HCT116 (cell line): ENCODE measurements around the gene ADORA2B. TPM values are rescaled to one million over a fixed set of nuclear protein-coding genes. Genes with fewer than 3 reads are reported as not detected.

Experiments
- ATAC-seq: fragments of 200-7000 bp; cut with Tn5 transposase; 2 replicates; pipeline ENCODE4 v1.9.1; 2020; ENCODE audit warnings: mild to moderate bottlenecking, moderate library complexity
- BruUV-seq: library from RNA; stranded (reverse); fragments of 400-500 nt; replicated peaks from 2 replicates; lab custom pipeline; 2021; lab: Mats Ljungman, UMichigan
- CTCF ChIA-PET: fragments of 300-600 bp; sonication (Branson Sonifier 250); formaldehyde crosslinking; loops from one replicate; lab custom pipeline; 2021; ENCODE audit warnings: antibody characterized with exemption; lab: Charles Lee
- POLR2A ChIA-PET: fragments of 300-600, 350-600 bp; sonication (Branson Sonifier 250); formaldehyde crosslinking; loops from one replicate; lab custom pipeline; 2021; ENCODE audit warnings: antibody characterized with exemption; lab: Charles Lee
- RAD21 ChIA-PET, 2 experiments: fragments of 300-600 bp; sonication (Branson Sonifier 250); formaldehyde crosslinking; loops; one replicate each; lab custom pipeline; 2023; ENCODE audit warnings: low total read pairs in 2 of 2; ENCODE audit not compliant: uncharacterized antibody in 2 of 2, unreplicated experiment in 2 of 2, low non-redundant PET in 1 of 2; lab: Charles Lee
- DNase-seq: peaks from one replicate; pipeline ENCODE4 v3.0.0-alpha.2; 2010; ENCODE audit warnings: low read depth, low spot score
- H2AFZ ChIP-seq: fragments of 200-600 bp; shearing (Covaris generic), sonication (generic); 2 replicates; pipeline ENCODE4 v1.6.1; 2017; ENCODE audit warnings: low read depth, mixed run types, mixed read lengths, antibody characterized with exemption, low read length; ENCODE audit not compliant: poor library complexity, severe bottlenecking
- H3K27ac ChIP-seq: 2 replicates; pipeline ENCODE4 v1.5.1; 2012; ENCODE audit warnings: low read depth, low read length
- H3K27me3 ChIP-seq: fragments of 200-600 bp; sonication (generic); 2 replicates; pipeline ENCODE4 v1.6.1; 2016; ENCODE audit warnings: mixed run types, low read length, mixed read lengths; ENCODE audit not compliant: insufficient read depth
- H3K36me3 ChIP-seq, 2 experiments: fragments of 200-500 bp in 1 of 2; fragments of 200-600 bp in 1 of 2; sonication (Bioruptor generic) in 1 of 2; sonication (generic) in 1 of 2; 2 replicates each; pipeline versions ENCODE4 v1.5.1 to v1.6.1; 2014 to 2016; ENCODE audit warnings: low read length in 2 of 2, inconsistent platforms in 1 of 2, mixed read lengths in 1 of 2, mixed run types in 1 of 2; ENCODE audit not compliant: insufficient read depth in 2 of 2, control insufficient read depth in 1 of 2
- H3K4me1 ChIP-seq, 2 experiments: fragments of 200-600 bp in 1 of 2; sonication (generic) in 1 of 2; 2 replicates each; pipeline versions ENCODE4 v1.5.1 to v1.6.1; 2012 to 2017; ENCODE audit warnings: low read length in 2 of 2, inconsistent platforms in 1 of 2, mild to moderate bottlenecking in 1 of 2, mixed read lengths in 1 of 2, mixed run types in 1 of 2, moderate library complexity in 1 of 2; ENCODE audit not compliant: insufficient read depth in 2 of 2, control insufficient read depth in 1 of 2
- H3K4me2 ChIP-seq: fragments of 200-600 bp; sonication (generic); 2 replicates; pipeline ENCODE4 v1.6.1; 2017; ENCODE audit warnings: mixed run types, low read length, mixed read lengths
- H3K4me3 ChIP-seq, 2 experiments: fragments of 200-600 bp in 1 of 2; sonication (generic) in 1 of 2; replicated peaks in 1 of 2; 2 replicates each; pipeline ENCODE4 v1.5.1; 2011 to 2016; ENCODE audit warnings: low read length in 2 of 2, control low read depth in 1 of 2, low read depth in 1 of 2, mild to moderate bottlenecking in 1 of 2, mixed read lengths in 1 of 2, mixed run types in 1 of 2
- H3K79me2 ChIP-seq: fragments of 200-600 bp; sonication (generic); 2 replicates; pipeline ENCODE4 v1.6.1; 2017; ENCODE audit warnings: mild to moderate bottlenecking, mixed run types, low read length, moderate library complexity, mixed read lengths; ENCODE audit not compliant: insufficient read depth
- H3K9ac ChIP-seq: fragments of 200-600 bp; sonication (generic); 2 replicates; pipeline ENCODE4 v1.6.1; 2016; ENCODE audit warnings: low read length, mixed read lengths
- H3K9me2 ChIP-seq: fragments of 200-600 bp; sonication (generic), shearing (Covaris generic); 2 replicates; pipeline ENCODE4 v1.6.1; 2017; ENCODE audit warnings: mixed run types, mild to moderate bottlenecking, moderate library complexity; ENCODE audit not compliant: insufficient read depth
- H3K9me3 ChIP-seq, 2 experiments: fragments of 200-500 bp in 1 of 2; fragments of 200-600 bp in 1 of 2; sonication (Bioruptor generic) in 1 of 2; sonication (generic) in 1 of 2; 2 replicates each; pipeline ENCODE4 v1.6.1; 2014 to 2017; ENCODE audit warnings: low read length in 2 of 2, mixed read lengths in 2 of 2, inconsistent platforms in 1 of 2, low read depth in 1 of 2, mild to moderate bottlenecking in 1 of 2, mixed run types in 1 of 2, moderate library complexity in 1 of 2; ENCODE audit not compliant: control insufficient read depth in 1 of 2, insufficient read depth in 1 of 2
- H4K20me1 ChIP-seq: fragments of 200-600 bp; sonication (generic), shearing (Covaris generic); 2 replicates; pipeline ENCODE4 v1.6.1; 2017; ENCODE audit warnings: mixed run types, mild to moderate bottlenecking, moderate library complexity; ENCODE audit not compliant: insufficient read depth
- CBX3 ChIP-seq: IDR thresholded peaks from 2 replicates; pipeline ENCODE4 v1.6.1; 2012; ENCODE audit warnings: low read depth
- CEBPB ChIP-seq: IDR thresholded peaks from 2 replicates; pipeline ENCODE4 v1.6.1; 2012; ENCODE audit warnings: low read depth
- EGR1 ChIP-seq: IDR thresholded peaks from 2 replicates; pipeline ENCODE4 v1.6.1; 2012; ENCODE audit warnings: low read depth
- EZH2 ChIP-seq: fragments of 200-600 bp; sonication (generic); IDR thresholded peaks from 2 replicates; pipeline ENCODE4 v1.6.1; 2017; ENCODE audit warnings: antibody characterized with exemption, mixed run types
- EZH2phosphoT487 ChIP-seq: fragments of 200-600 bp; IDR thresholded peaks from 2 replicates; pipeline ENCODE4 v1.6.1; 2018; ENCODE audit warnings: antibody characterized with exemption, borderline replicate concordance
- POLR2A ChIP-seq: IDR thresholded peaks from 2 replicates; pipeline ENCODE4 v1.7.0; 2011; ENCODE audit warnings: borderline replicate concordance; ENCODE audit not compliant: insufficient read depth, insufficient read length; ENCODE audit errors: extremely low read depth
- RAD21 ChIP-seq: IDR thresholded peaks from 2 replicates; pipeline ENCODE4 v1.6.1; 2012; ENCODE audit warnings: low read depth, mild to moderate bottlenecking
- SIN3A ChIP-seq: IDR thresholded peaks from 2 replicates; pipeline ENCODE4 v1.6.1; 2012; ENCODE audit warnings: low read depth
- SP1 ChIP-seq: IDR thresholded peaks from 2 replicates; pipeline ENCODE4 v1.6.1; 2012; ENCODE audit warnings: low read depth
- SRF ChIP-seq: IDR thresholded peaks from 2 replicates; pipeline ENCODE4 v1.6.1; 2012; ENCODE audit warnings: low read depth
- ZFX ChIP-seq: fragments of 450-650 bp; IDR thresholded peaks from 2 replicates; pipeline ENCODE4 v1.6.1; 2017
- intact Hi-C: fragments of 100-400 bp; cut with micrococcal nuclease; formaldehyde crosslinking; loops from 2 replicates; pipeline ENCODE4 v1.10.0; 2022
- total RNA-seq: library from RNA; stranded (reverse); gene quantifications from one replicate; pipeline ENCODE4 v1.2.1, GENCODE V29; 2021; ENCODE audit not compliant: unreplicated experiment
- TF ChIP-seq, protein P1 (sequence below), 3 experiments: fragments of 200-600 bp in 1 of 3; sonication (generic) in 1 of 3; IDR thresholded peaks in 2 of 3; conservative IDR thresholded peaks in 1 of 3; 2 replicates each; pipeline ENCODE4 v1.5.1; 2012 to 2017; ENCODE audit warnings: low read depth in 2 of 3, low read length in 2 of 3, antibody characterized with exemption in 1 of 3, borderline replicate concordance in 1 of 3, control low read depth in 1 of 3, mild to moderate bottlenecking in 1 of 3, mixed read lengths in 1 of 3, mixed run types in 1 of 3, moderate library complexity in 1 of 3; ENCODE audit not compliant: insufficient read depth in 1 of 3
- TF ChIP-seq, protein P2 (sequence below): IDR thresholded peaks from 2 replicates; pipeline ENCODE4 v1.6.1; 2012

The ADORA2B gene
- total RNA-seq, 1 experiment from 2014 or later = 47.5 TPM

DNA sequence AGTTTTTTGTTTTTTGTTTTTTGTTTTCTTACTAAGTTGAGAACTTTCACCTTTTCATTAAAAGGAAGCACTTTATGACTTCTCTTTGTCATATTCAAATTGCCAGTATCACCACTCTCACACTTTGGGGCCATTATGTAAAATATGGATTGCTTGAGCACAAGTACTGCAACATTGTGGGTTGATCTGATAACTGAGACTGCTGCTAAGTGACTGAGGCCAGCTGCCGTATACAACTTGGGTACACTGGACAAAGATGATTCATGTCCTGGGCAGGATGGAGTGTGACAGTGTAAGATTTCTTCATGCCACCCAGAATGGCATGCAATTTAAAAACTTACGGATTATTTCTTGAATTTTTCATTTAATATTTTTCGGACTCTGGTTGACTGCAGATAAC lies 62.5 kb downstream of the ADORA2B start:
- POLR2A ChIA-PET = no interaction called here
- no peak overlapping the region for H3K9ac ChIP-seq
- peaks cover 95% of the 10 kb centered on the region for H3K79me2 ChIP-seq
- H2AFZ ChIP-seq = no peak overlapping the region
- intact Hi-C loops = no loop called here
- BruUV-seq = no TSS peak
- no peaks in the 10 kb centered on the region for H4K20me1 ChIP-seq
- H3K27me3 ChIP-seq = no peaks in the 10 kb centered on the region
- TF ChIP-seq CBX3 = no peak
- no peak for TF ChIP-seq EZH2
- no peak overlapping the region for H3K4me3 ChIP-seq
- H3K27ac ChIP-seq = no peak overlapping the region
- H3K36me3 ChIP-seq = peaks cover 78 to 80% of the 10 kb centered on the region in 2 experiments
- ATAC-seq (no peak), DNase-seq (no peak)
- no peaks in the 10 kb centered on the region for H3K9me2 ChIP-seq
- no peaks in the 10 kb centered on the region for H3K9me3 ChIP-seq
- RAD21 ChIA-PET = no interaction called here
- H3K4me2 ChIP-seq = no peak overlapping the region
- no peaks in the 10 kb centered on the region for H3K4me1 ChIP-seq
- CTCF ChIA-PET = no interaction called here

- peaks cover 0 to 3% of the 10 kb centered on the region in 2 experiments; a peak in 1 of 4 replicates for H3K4me1 ChIP-seq
- TF ChIP-seq EZH2phosphoT487 = no peak
- TF ChIP-seq CEBPB = no peak
- no peak for TF ChIP-seq ZFX
- no peak for TF ChIP-seq EGR1
- peak; percentile 29; the same call in 1 of the 2 replicates for TF ChIP-seq CBX3
- TF ChIP-seq POLR2A = no peak
- no peak for TF ChIP-seq SRF
- TF ChIP-seq SP1 = no peak
- TF ChIP-seq, protein P1, sequence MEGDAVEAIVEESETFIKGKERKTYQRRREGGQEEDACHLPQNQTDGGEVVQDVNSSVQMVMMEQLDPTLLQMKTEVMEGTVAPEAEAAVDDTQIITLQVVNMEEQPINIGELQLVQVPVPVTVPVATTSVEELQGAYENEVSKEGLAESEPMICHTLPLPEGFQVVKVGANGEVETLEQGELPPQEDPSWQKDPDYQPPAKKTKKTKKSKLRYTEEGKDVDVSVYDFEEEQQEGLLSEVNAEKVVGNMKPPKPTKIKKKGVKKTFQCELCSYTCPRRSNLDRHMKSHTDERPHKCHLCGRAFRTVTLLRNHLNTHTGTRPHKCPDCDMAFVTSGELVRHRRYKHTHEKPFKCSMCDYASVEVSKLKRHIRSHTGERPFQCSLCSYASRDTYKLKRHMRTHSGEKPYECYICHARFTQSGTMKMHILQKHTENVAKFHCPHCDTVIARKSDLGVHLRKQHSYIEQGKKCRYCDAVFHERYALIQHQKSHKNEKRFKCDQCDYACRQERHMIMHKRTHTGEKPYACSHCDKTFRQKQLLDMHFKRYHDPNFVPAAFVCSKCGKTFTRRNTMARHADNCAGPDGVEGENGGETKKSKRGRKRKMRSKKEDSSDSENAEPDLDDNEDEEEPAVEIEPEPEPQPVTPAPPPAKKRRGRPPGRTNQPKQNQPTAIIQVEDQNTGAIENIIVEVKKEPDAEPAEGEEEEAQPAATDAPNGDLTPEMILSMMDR (IDR thresholded peaks at IDR 0.05 in 2 of 3, conservative IDR thresholded peaks at IDR 0.05 in 1 of 3; ENCODE audit: borderline replicate concordance in 1 of 3, insufficient read depth in 1 of 3, low read depth in 2 of 3, low read length in 2 of 3) = peak in 2 of 3 experiments; percentile 67 to 69; a peak in 4 of 6 replicates
- TF ChIP-seq SIN3A = no peak
- TF ChIP-seq RAD21 = peak; percentile 33; the same call in 1 of the 2 replicates
- TF ChIP-seq, protein P2, sequence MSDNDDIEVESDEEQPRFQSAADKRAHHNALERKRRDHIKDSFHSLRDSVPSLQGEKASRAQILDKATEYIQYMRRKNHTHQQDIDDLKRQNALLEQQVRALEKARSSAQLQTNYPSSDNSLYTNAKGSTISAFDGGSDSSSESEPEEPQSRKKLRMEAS = no peak
- TF ChIP-seq, all 23 proteins: peak for 3
- H3K9ac ChIP-seq = no peak overlapping the region
- H3K4me3 ChIP-seq = no peak overlapping the region
- no peak overlapping the region for H3K4me2 ChIP-seq
- no peaks in the 10 kb centered on the region for H3K27me3 ChIP-seq
- ATAC-seq (peak; percentile 87), DNase-seq (peak; percentile 36)
- ChIA-PET POLR2A (interaction anchor here (1.0 kb wide), 1 partner anchor 14 kb away, joined by 4 read pairs; the partner anchor contains the start of genes TTC19 and ZSWIM7), RAD21 (no interaction called here), CTCF (no interaction called here)
- intact Hi-C loops = no loop called here
- no TSS peak for BruUV-seq
- no peak overlapping the region for H3K27ac ChIP-seq
- no peaks in the 10 kb centered on the region for H3K9me2 ChIP-seq
- peaks cover 48 to 49% of the 10 kb centered on the region in 2 experiments for H3K36me3 ChIP-seq
- H2AFZ ChIP-seq = no peak overlapping the region
- peaks cover 95% of the 10 kb centered on the region for H3K79me2 ChIP-seq
- H3K9me3 ChIP-seq = no peaks in the 10 kb centered on the region
- peaks cover 34% of the 10 kb centered on the region for H4K20me1 ChIP-seq
Observed at GRCh38 chr17:16013943-16014407, 69.0 kb downstream of the ADORA2B start.
